GM23338 (cell line): ENCODE measurements around the gene ZSCAN18. TPM values are rescaled to one million over a fixed set of nuclear protein-coding genes. Genes with fewer than 3 reads are reported as not detected.

Source experiments
- ATAC-seq: fragments of 200-7000 bp; cut with Tn5 transposase; 3 replicates; pipeline ENCODE4 v1.9.1; 2020
- DNase-seq: peaks from one replicate; pipeline ENCODE4 v3.0.0-alpha.2; 2015; ENCODE audit warnings: low spot score
- H2AFZ ChIP-seq: fragments of 200-600 bp; sonication (generic); 2 replicates; pipeline ENCODE4 v1.8.0; 2016; ENCODE audit warnings: antibody characterized with exemption, mild to moderate bottlenecking, moderate library complexity
- H3F3A ChIP-seq: fragments of 200-600 bp; sonication (generic); replicated peaks from 2 replicates; pipeline ENCODE4 v1.8.0; 2017; ENCODE audit warnings: antibody characterized with exemption, mixed run types, low read depth
- H3K27ac ChIP-seq: fragments of 200-600 bp; sonication (generic); 2 replicates; pipeline ENCODE4 v1.6.1; 2016; ENCODE audit warnings: low read depth
- H3K27me3 ChIP-seq: fragments of 200-600 bp; sonication (generic); 2 replicates; pipeline ENCODE4 v1.8.0; 2016; ENCODE audit warnings: mild to moderate bottlenecking, mixed run types, moderate library complexity; ENCODE audit not compliant: insufficient read depth
- H3K36me3 ChIP-seq: fragments of 200-600 bp; sonication (generic); 2 replicates; pipeline ENCODE4 v1.8.0; 2016; ENCODE audit warnings: mild to moderate bottlenecking; ENCODE audit not compliant: insufficient read depth
- H3K4me1 ChIP-seq: fragments of 200-600 bp; sonication (generic); 2 replicates; pipeline ENCODE4 v1.8.0; 2016; ENCODE audit warnings: mild to moderate bottlenecking, moderate library complexity; ENCODE audit not compliant: insufficient read depth
- H3K4me2 ChIP-seq: fragments of 200-600 bp; sonication (generic); 2 replicates; pipeline ENCODE4 v1.7.1; 2017; ENCODE audit warnings: mixed run types
- H3K4me3 ChIP-seq: fragments of 200-600 bp; sonication (generic); 2 replicates; pipeline ENCODE4 v1.6.1; 2016; ENCODE audit warnings: mixed run types
- H3K79me2 ChIP-seq: fragments of 200-600 bp; sonication (generic); replicated peaks from 2 replicates; pipeline ENCODE4 v1.8.0; 2017; ENCODE audit warnings: mild to moderate bottlenecking; ENCODE audit not compliant: insufficient read depth
- H3K9me2 ChIP-seq: fragments of 200-600 bp; sonication (generic); 2 replicates; pipeline ENCODE4 v1.8.0; 2017; ENCODE audit not compliant: insufficient read depth
- H4K20me1 ChIP-seq: fragments of 200-600 bp; sonication (generic); replicated peaks from 2 replicates; pipeline ENCODE4 v1.8.0; 2017; ENCODE audit warnings: mild to moderate bottlenecking; ENCODE audit not compliant: insufficient read depth
- H3K27ac Mint-ChIP-seq: 2 replicates; pipeline ENCODE4 v1.8.0; 2020; ENCODE audit warnings: inconsistent platforms, mild to moderate bottlenecking, moderate library complexity, mixed read lengths
- H3K27me3 Mint-ChIP-seq: 3 replicates; pipeline ENCODE4 v1.8.0; 2022; ENCODE audit warnings: low read depth, mild to moderate bottlenecking, moderate library complexity, mixed read lengths, inconsistent platforms; ENCODE audit not compliant: insufficient read depth, poor library complexity
- H3K36me3 Mint-ChIP-seq: 3 replicates; pipeline ENCODE4 v1.8.0; 2021; ENCODE audit warnings: low read depth, mild to moderate bottlenecking, inconsistent platforms, moderate library complexity, mixed read lengths
- H3K4me1 Mint-ChIP-seq: 3 replicates; pipeline ENCODE4 v1.8.0; 2020; ENCODE audit warnings: mild to moderate bottlenecking, inconsistent platforms, mixed read lengths
- H3K4me3 Mint-ChIP-seq: 3 replicates; pipeline ENCODE4 v1.8.0; 2021; ENCODE audit warnings: moderate library complexity, mild to moderate bottlenecking, inconsistent platforms, mixed read lengths
- H3K9me3 Mint-ChIP-seq: 3 replicates; pipeline ENCODE4 v1.8.0; 2020; ENCODE audit warnings: moderate library complexity, mild to moderate bottlenecking, inconsistent platforms, mixed read lengths
- EZH2 ChIP-seq: fragments of 200-600 bp; sonication (generic); IDR thresholded peaks from one replicate; pipeline ENCODE4 v1.8.0; 2017; ENCODE audit warnings: antibody characterized with exemption, mild to moderate bottlenecking, low read depth; ENCODE audit not compliant: unreplicated experiment
- EZH2phosphoT487 ChIP-seq: fragments of 200-600 bp; sonication (generic); IDR thresholded peaks from one replicate; pipeline ENCODE4 v1.8.1; 2018; ENCODE audit warnings: antibody characterized with exemption; ENCODE audit not compliant: unreplicated experiment
- POLR2AphosphoS5 ChIP-seq: IDR thresholded peaks from 2 replicates; pipeline ENCODE4 v1.6.1; 2016; ENCODE audit warnings: antibody characterized with exemption, low read depth
- STAT1 ChIP-seq: IDR thresholded peaks from one replicate; pipeline ENCODE4 v1.6.1; 2016; ENCODE audit warnings: antibody characterized with exemption; ENCODE audit not compliant: unreplicated experiment
- ZNF114 ChIP-seq: fragments of 250-450 bp; sonication (Bioruptor Pico); IDR thresholded peaks from 2 replicates; pipeline ENCODE4 v1.5.0; 2020; ENCODE audit warnings: mild to moderate bottlenecking, moderate library complexity
- ZNF331 ChIP-seq: fragments of 250-450 bp; sonication (Bioruptor Pico); IDR thresholded peaks from 2 replicates; pipeline ENCODE4 v1.5.0; 2020; ENCODE audit warnings: low read depth, mild to moderate bottlenecking, moderate library complexity
- polyA plus RNA-seq: library from polyadenylated mRNA; unstranded; fragments of >200 nt; fragmentation: Nextera tagmentation; extraction: Ambion mirVana; gene quantifications from 2 replicates; pipeline ENCODE4 v1.2.1, GENCODE V29; 2016
- total RNA-seq: library from RNA; depleted of rRNA; stranded (reverse); fragments of >200 nt; shearing (Covaris generic); gene quantifications from 2 replicates; pipeline ENCODE4 v1.2.3, GENCODE V29; 2014
- TF ChIP-seq, protein P1 (sequence below), 2 experiments: fragments of 200-600 bp in 1 of 2; sonication (generic) in 1 of 2; conservative IDR thresholded peaks; 2 replicates each; pipeline versions ENCODE4 v1.5.1 to v1.6.1; 2016 to 2017; ENCODE audit warnings: antibody characterized with exemption in 2 of 2, low read depth in 2 of 2, mild to moderate bottlenecking in 2 of 2, moderate library complexity in 1 of 2
- TF ChIP-seq, protein P2 (sequence below): IDR thresholded peaks from 2 replicates; pipeline ENCODE4 v1.6.1; 2016; ENCODE audit warnings: antibody characterized with exemption
- TF ChIP-seq, protein P3 (sequence below): IDR thresholded peaks from one replicate; pipeline ENCODE4 v1.6.1; 2018; ENCODE audit warnings: antibody characterized with exemption; ENCODE audit not compliant: unreplicated experiment

Gene ZSCAN18
- total and polyA plus RNA-seq, 2 experiments from 2014 or later: 25.1 to 75.0 TPM

DNA sequence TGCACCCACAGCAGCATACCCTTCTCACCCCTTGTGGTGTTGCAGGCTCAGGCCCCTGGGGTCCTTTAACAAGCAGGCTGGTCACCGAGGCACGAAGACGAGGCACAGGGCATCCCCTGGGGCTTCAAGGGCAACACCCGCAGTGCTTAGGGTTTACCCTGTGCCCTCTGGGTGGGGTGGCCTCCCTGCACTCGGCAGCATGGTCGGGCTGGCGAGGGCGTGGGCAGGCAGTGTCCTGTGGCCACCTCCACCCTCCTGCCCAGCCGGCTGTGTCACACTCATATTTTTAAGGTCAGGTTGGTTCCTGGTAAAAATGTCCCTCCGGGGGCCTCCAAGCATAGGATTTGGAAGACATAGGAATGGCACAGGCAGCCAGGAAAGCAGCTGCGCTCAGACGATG is 50.4 kb downstream of the ZSCAN18 start:
- no peak for ATAC-seq
- Histone ChIP-seq H3K9me2 (no peaks in the 10 kb centered on the region), H2AFZ (no peak overlapping the region), H3K27me3 (peaks cover 8% of the 10 kb centered on the region; the same call in 1 of the 2 replicates), H3F3A (no peaks in the 10 kb centered on the region), H3K27ac (no peak overlapping the region), H4K20me1 (no peaks in the 10 kb centered on the region), H3K4me3 (no peak overlapping the region), H3K79me2 (no peaks in the 10 kb centered on the region), H3K36me3 (no peaks in the 10 kb centered on the region), H3K4me1 (no peaks in the 10 kb centered on the region), H3K4me2 (no peak overlapping the region)
- Mint-ChIP-seq H3K36me3 (peaks cover 41% of the 10 kb centered on the region), H3K4me3 (no peak overlapping the region), H3K27me3 (peaks cover 6% of the 10 kb centered on the region), H3K9me3 (peaks cover 88% of the 10 kb centered on the region), H3K4me1 (no peaks in the 10 kb centered on the region), H3K27ac (no peak overlapping the region)
- TF ChIP-seq EZH2phosphoT487 (no peak), EZH2 (no peak), ZNF114 (CRISPR knock-in tag) (no peak), STAT1 (no peak)
- TF ChIP-seq, protein P1, sequence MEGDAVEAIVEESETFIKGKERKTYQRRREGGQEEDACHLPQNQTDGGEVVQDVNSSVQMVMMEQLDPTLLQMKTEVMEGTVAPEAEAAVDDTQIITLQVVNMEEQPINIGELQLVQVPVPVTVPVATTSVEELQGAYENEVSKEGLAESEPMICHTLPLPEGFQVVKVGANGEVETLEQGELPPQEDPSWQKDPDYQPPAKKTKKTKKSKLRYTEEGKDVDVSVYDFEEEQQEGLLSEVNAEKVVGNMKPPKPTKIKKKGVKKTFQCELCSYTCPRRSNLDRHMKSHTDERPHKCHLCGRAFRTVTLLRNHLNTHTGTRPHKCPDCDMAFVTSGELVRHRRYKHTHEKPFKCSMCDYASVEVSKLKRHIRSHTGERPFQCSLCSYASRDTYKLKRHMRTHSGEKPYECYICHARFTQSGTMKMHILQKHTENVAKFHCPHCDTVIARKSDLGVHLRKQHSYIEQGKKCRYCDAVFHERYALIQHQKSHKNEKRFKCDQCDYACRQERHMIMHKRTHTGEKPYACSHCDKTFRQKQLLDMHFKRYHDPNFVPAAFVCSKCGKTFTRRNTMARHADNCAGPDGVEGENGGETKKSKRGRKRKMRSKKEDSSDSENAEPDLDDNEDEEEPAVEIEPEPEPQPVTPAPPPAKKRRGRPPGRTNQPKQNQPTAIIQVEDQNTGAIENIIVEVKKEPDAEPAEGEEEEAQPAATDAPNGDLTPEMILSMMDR (conservative IDR thresholded peaks at IDR 0.05; ENCODE audit: low read depth in 2 of 2): no peak
- TF ChIP-seq, protein P2, sequence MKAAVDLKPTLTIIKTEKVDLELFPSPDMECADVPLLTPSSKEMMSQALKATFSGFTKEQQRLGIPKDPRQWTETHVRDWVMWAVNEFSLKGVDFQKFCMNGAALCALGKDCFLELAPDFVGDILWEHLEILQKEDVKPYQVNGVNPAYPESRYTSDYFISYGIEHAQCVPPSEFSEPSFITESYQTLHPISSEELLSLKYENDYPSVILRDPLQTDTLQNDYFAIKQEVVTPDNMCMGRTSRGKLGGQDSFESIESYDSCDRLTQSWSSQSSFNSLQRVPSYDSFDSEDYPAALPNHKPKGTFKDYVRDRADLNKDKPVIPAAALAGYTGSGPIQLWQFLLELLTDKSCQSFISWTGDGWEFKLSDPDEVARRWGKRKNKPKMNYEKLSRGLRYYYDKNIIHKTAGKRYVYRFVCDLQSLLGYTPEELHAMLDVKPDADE: no peak
- no peak for DNase-seq

DNA sequence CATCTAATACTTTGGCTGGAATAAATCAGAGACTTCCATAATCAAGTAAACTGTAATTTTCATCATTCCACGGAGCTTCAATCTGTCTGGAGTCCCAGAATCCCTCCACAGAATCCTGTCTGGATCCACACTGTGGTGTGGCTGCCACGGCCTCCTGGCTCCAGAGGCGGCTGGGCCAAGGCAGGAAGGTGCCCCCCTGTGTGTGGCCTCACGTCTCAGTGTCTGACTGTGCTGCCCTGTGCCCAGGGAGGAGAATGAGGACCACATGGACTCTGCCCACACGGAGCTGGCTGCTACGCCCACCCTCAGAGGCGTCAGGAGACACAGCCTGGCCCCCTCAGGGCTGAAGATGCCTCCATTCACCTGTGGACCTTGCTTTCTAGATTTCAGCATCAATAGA is 51.2 kb downstream of the ZSCAN18 start:
- no peaks in the 10 kb centered on the region for H3F3A ChIP-seq
- H2AFZ ChIP-seq: no peak overlapping the region
- H3K36me3 ChIP-seq: no peaks in the 10 kb centered on the region
- H3K4me3 Mint-ChIP-seq: no peak overlapping the region
- no peaks in the 10 kb centered on the region for H3K9me2 ChIP-seq
- peaks cover 40% of the 10 kb centered on the region for H3K36me3 Mint-ChIP-seq
- H3K27ac ChIP-seq: no peak overlapping the region
- peaks cover 87% of the 10 kb centered on the region for H3K9me3 Mint-ChIP-seq
- no peak overlapping the region for H3K4me3 ChIP-seq
- H3K4me2 ChIP-seq: no peak overlapping the region
- peaks cover 16% of the 10 kb centered on the region for H3K27me3 ChIP-seq
- peaks cover 10% of the 10 kb centered on the region for H3K27me3 Mint-ChIP-seq
- DNase-seq: no peak
- no peak for ATAC-seq
- H4K20me1 ChIP-seq: no peaks in the 10 kb centered on the region
- no peak overlapping the region for H3K27ac Mint-ChIP-seq
- H3K4me1 ChIP-seq: 0 out of 2 replicates have a peak, but pooled peaks cover 4% of the 10 kb centered on the region
- no peaks in the 10 kb centered on the region for H3K79me2 ChIP-seq
- no peaks in the 10 kb centered on the region for H3K4me1 Mint-ChIP-seq
- TF ChIP-seq ZNF114 (CRISPR knock-in tag) (no peak), STAT1 (no peak), EZH2 (no peak), EZH2phosphoT487 (no peak), POLR2AphosphoS5 (no peak), ZNF331 (no peak)
- TF ChIP-seq, protein P3, sequence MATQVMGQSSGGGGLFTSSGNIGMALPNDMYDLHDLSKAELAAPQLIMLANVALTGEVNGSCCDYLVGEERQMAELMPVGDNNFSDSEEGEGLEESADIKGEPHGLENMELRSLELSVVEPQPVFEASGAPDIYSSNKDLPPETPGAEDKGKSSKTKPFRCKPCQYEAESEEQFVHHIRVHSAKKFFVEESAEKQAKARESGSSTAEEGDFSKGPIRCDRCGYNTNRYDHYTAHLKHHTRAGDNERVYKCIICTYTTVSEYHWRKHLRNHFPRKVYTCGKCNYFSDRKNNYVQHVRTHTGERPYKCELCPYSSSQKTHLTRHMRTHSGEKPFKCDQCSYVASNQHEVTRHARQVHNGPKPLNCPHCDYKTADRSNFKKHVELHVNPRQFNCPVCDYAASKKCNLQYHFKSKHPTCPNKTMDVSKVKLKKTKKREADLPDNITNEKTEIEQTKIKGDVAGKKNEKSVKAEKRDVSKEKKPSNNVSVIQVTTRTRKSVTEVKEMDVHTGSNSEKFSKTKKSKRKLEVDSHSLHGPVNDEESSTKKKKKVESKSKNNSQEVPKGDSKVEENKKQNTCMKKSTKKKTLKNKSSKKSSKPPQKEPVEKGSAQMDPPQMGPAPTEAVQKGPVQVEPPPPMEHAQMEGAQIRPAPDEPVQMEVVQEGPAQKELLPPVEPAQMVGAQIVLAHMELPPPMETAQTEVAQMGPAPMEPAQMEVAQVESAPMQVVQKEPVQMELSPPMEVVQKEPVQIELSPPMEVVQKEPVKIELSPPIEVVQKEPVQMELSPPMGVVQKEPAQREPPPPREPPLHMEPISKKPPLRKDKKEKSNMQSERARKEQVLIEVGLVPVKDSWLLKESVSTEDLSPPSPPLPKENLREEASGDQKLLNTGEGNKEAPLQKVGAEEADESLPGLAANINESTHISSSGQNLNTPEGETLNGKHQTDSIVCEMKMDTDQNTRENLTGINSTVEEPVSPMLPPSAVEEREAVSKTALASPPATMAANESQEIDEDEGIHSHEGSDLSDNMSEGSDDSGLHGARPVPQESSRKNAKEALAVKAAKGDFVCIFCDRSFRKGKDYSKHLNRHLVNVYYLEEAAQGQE: no peak
